Panc1 (cell line): ENCODE measurements around the gene FARS2.

ENCODE experiments used
- POLR2AphosphoS5 ChIP-seq: IDR thresholded peaks from 2 replicates; pipeline ENCODE4 v1.6.1; 2012; ENCODE audit warnings: mild to moderate bottlenecking, low read depth, low read length, moderate library complexity
- REST ChIP-seq, 2 experiments: IDR thresholded peaks; 2 replicates each; pipeline ENCODE4 v1.6.1; 2011 to 2012; ENCODE audit warnings: low read depth in 2 of 2, control low read depth in 1 of 2, low read length in 1 of 2, mild to moderate bottlenecking in 1 of 2, moderate library complexity in 1 of 2; ENCODE audit not compliant: insufficient read depth in 1 of 2
- TCF7L2 ChIP-seq: IDR thresholded peaks from 2 replicates; pipeline ENCODE4 v1.6.1; 2011; ENCODE audit warnings: mild to moderate bottlenecking, low read depth, low read length, inconsistent platforms

GRCh38 chr6:5674721-5675120, 413.4 kb downstream of the FARS2 start:
- no peak for TF ChIP-seq POLR2AphosphoS5
- TF ChIP-seq REST (IDR thresholded peaks at IDR 0.05; ENCODE audit: insufficient read depth in 1 of 2, low read depth in 2 of 2, low read length in 1 of 2), result no peak
- TF ChIP-seq TCF7L2, result no peak
